Measurements from ENCODE around the gene RHBDF1. TPM values are rescaled to one million over a fixed set of nuclear protein-coding genes. Genes with fewer than 3 reads are reported as not detected.

The RHBDF1 gene
- total and polyA plus RNA-seq, 9 of the 15 experiments (the other 6 are each of a cell fraction or from before 2014, with no cell fraction given), result 1.0 to 8.2 (median 4.2) TPM

DNA sequence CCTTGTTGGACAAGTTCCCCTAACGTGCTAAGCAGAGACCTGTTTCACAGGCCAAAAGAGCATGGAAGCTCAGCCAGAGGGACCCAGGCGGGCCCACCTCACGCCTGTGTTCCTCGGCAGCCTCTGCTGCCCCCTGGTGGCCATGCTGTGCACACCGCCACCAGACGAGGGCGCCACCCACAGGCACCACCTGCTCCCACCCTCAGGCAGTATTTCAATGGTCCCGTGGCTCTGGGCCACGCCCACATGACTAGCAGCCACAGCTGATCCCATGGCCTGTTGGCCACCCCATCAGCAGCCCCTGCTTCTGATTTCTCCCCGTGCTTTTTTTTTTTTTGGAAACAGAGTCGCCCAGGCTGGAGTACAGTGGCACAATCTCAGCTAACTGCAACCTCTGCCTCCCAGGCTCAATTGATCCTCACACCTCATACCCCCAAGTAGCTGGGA, 24.5 kb upstream of the RHBDF1 start (continued):
- TF ChIP-seq ARID3A (IDR thresholded peaks at IDR 0.05; ENCODE audit: borderline replicate concordance, low read depth, low read length) (no peak), PHF8 (IDR thresholded peaks at IDR 0.05; ENCODE audit: borderline replicate concordance, low read length) (no peak), U2AF1 (optimal IDR thresholded peaks at IDR 0.05; ENCODE audit: low read depth, low read length) (no peak), KDM5B (IDR thresholded peaks at IDR 0.05; ENCODE audit: insufficient replicate concordance, low read depth, low read length) (no peak), PTTG1 (tag; IDR thresholded peaks at IDR 0.05; ENCODE audit: low read depth) (no peak), ZNF507 (tag; conservative IDR thresholded peaks at IDR 0.05) (no peak), BRCA1 (IDR thresholded peaks at IDR 0.05) (no peak), BRCA1 (CRISPR knock-in tag; IDR thresholded peaks at IDR 0.05) (no peak), ZBTB5 (IDR thresholded peaks at IDR 0.05) (no peak), FOXP1 (CRISPR knock-in tag; IDR thresholded peaks at IDR 0.05) (no peak), ARID3B (CRISPR knock-in tag; IDR thresholded peaks at IDR 0.05; ENCODE audit: borderline replicate concordance) (no peak), JUN (IDR thresholded peaks at IDR 0.05; ENCODE audit: borderline replicate concordance, low read depth, low read length) (peak; percentile 57; the same call in 1 of the 2 replicates), JUN (CRISPR knock-in tag; IDR thresholded peaks at IDR 0.05; ENCODE audit: borderline replicate concordance) (no peak), ERF (CRISPR knock-in tag; IDR thresholded peaks at IDR 0.05) (no peak)
- TF ChIP-seq, protein P1, sequence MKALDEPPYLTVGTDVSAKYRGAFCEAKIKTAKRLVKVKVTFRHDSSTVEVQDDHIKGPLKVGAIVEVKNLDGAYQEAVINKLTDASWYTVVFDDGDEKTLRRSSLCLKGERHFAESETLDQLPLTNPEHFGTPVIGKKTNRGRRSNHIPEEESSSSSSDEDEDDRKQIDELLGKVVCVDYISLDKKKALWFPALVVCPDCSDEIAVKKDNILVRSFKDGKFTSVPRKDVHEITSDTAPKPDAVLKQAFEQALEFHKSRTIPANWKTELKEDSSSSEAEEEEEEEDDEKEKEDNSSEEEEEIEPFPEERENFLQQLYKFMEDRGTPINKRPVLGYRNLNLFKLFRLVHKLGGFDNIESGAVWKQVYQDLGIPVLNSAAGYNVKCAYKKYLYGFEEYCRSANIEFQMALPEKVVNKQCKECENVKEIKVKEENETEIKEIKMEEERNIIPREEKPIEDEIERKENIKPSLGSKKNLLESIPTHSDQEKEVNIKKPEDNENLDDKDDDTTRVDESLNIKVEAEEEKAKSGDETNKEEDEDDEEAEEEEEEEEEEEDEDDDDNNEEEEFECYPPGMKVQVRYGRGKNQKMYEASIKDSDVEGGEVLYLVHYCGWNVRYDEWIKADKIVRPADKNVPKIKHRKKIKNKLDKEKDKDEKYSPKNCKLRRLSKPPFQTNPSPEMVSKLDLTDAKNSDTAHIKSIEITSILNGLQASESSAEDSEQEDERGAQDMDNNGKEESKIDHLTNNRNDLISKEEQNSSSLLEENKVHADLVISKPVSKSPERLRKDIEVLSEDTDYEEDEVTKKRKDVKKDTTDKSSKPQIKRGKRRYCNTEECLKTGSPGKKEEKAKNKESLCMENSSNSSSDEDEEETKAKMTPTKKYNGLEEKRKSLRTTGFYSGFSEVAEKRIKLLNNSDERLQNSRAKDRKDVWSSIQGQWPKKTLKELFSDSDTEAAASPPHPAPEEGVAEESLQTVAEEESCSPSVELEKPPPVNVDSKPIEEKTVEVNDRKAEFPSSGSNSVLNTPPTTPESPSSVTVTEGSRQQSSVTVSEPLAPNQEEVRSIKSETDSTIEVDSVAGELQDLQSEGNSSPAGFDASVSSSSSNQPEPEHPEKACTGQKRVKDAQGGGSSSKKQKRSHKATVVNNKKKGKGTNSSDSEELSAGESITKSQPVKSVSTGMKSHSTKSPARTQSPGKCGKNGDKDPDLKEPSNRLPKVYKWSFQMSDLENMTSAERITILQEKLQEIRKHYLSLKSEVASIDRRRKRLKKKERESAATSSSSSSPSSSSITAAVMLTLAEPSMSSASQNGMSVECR (CRISPR knock-in tag; IDR thresholded peaks at IDR 0.05), result peak; percentile 91; the same call in 1 of the 2 replicates
- TF ChIP-seq, protein P2, sequence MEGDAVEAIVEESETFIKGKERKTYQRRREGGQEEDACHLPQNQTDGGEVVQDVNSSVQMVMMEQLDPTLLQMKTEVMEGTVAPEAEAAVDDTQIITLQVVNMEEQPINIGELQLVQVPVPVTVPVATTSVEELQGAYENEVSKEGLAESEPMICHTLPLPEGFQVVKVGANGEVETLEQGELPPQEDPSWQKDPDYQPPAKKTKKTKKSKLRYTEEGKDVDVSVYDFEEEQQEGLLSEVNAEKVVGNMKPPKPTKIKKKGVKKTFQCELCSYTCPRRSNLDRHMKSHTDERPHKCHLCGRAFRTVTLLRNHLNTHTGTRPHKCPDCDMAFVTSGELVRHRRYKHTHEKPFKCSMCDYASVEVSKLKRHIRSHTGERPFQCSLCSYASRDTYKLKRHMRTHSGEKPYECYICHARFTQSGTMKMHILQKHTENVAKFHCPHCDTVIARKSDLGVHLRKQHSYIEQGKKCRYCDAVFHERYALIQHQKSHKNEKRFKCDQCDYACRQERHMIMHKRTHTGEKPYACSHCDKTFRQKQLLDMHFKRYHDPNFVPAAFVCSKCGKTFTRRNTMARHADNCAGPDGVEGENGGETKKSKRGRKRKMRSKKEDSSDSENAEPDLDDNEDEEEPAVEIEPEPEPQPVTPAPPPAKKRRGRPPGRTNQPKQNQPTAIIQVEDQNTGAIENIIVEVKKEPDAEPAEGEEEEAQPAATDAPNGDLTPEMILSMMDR (IDR thresholded peaks at IDR 0.05 in 2 of 3, conservative IDR thresholded peaks at IDR 0.05 in 1 of 3; ENCODE audit: insufficient read depth in 2 of 3, low read depth in 1 of 3, low read length in 3 of 3), result peak; percentile 100
